HG03558 (cell line): ENCODE results near the gene SLC51A.
"Not testable (repeated sequence)": the region's sequence is repeated elsewhere in the genome, so short reads cannot be mapped to it uniquely, and the experiment has no call there.

Experiments used
- ATAC-seq: cut with Tn5 transposase; IDR thresholded peaks from one replicate; pipeline ENCODE4 v1.9.1; 2021; ENCODE audit warnings: moderate number of reproducible peaks; ENCODE audit not compliant: unreplicated experiment; ENCODE audit errors: extremely low read depth

Gene SLC51A

DNA sequence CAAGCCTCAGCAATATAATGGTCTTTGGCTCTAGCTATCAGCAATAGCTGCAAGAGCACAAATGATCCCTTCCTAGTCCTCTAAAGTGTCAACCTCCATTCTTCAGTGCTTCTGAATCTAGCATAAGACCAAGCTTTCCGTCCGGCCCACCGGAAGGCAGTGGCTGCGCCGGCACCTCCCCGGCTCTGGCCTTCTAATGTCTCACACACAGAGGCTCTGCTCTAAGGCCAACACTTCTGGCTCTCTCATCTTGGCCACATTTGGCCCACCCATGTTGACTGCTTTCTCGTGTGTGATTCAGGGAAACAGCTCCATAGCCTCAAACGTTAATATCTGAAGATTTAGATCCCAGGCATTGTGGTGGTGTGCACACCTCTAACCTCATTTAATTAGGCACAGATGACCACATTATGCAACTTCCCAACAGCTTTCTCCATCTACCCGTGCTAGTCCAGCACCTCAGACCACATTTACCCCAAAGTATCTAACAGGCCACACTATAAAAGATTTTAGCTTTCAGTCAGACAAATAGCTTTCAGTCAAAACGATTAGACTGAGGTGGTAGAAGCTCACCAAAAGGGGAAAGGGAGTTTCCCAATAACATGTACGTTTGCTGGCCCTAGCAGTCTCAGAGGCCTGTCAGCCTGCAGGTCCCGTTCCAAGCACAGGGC lies 19.3 kb downstream of the SLC51A start:
- no peak for ATAC-seq

DNA sequence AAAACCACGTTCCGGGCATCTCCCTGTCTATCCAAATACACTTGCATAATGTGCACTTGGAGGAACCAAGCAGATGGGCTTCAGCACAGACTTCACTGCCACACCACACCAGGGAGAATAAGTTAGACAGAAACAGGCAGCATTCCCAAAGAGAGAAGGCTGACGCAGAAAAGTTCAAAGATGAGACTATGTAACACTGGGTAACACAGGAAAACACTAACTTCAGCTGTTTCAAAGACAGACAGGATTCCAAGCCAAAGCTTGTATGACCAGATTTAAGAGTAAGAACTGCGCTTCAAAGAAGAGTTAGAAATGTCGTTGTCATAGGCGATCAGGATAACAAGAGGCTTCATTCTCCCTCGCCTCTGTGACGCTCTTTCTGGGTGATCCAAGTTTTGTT lies 19.9 kb downstream of the SLC51A start:
- ATAC-seq = no peak

DNA sequence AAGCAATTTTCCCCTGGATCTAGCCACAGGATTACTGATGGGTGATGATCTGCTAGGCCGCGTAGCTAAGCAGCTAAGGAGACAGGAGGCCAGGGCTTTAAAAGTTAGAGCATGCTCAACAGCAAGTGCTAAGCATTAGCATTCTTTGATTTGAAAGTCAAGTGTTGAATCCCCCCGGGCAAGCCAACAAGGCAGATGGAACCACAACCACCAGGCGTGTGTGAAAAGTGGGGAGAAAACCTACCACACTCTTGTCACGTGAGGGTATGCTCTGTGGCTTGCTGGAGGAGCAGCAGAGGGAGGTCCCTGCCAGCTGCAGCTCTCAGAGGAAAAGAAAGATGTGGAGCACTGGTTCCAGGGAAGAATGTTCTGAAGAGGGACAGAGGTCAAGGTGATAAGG lies 20.9 kb downstream of the SLC51A start:
- no peak for ATAC-seq

DNA sequence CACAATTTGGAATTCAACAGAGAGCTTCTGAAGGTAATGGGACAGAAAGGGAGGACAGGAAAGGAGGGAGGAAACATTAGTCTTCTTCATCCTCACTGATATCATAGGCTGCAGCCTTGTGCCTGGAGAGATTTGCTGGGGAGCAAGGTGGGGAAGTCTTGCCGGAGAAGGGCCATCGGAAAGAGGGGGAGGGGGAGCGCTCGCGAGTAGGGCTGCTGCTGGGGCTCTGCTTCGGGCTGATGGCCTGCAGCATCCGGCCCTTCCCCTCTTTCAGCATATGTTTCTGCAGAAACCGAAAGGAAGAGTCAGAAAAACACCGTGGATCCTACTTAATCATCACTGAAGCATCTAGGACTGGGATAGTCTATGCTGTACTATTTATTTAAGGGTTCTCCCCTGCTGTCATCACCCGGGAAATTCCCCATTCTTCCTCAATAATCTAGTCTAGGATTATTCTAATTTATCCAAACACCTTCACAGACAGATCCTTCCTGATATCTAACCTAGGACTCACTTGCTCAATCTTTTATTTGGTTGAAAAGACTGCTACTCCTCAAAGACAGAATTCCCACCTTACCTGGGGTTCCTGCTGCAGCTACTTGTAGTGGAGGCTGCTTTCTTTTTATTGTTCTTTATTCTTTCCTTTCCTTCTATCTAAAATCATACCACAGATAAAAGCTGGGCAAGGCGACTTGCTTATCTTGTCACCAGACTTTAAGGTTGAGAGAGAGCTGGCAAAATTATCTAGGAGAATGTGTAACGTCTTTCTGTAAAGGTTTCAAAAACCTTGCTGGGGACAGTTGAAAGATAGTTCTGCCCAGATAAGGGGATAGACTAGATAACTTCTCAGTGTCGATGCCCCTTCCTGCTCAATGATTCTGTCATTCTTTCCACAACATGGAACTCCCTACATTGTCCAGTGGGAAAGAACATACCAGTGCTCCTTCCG lies 22.6 kb downstream of the SLC51A start:
- no peak for ATAC-seq

DNA sequence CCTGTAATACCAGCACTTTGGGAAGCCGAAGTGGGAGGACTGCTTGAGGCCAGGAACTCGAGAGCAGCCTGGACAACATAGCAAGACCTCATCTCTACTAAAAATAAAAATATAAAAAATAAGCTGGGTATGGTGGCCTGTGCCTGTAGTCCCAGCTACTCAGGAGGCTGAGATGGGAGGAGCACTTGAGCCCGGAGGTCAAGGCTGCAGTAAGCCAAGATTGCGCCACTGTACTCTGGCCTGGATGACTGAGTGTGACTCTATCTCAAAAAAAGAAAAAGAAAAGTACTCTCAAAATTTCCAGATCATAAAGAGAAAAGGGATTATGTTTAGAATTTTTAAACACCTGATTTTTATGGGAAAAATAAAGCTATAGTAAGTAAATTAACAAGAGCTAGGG lies 24.1 kb downstream of the SLC51A start:
- ATAC-seq = no peak

DNA sequence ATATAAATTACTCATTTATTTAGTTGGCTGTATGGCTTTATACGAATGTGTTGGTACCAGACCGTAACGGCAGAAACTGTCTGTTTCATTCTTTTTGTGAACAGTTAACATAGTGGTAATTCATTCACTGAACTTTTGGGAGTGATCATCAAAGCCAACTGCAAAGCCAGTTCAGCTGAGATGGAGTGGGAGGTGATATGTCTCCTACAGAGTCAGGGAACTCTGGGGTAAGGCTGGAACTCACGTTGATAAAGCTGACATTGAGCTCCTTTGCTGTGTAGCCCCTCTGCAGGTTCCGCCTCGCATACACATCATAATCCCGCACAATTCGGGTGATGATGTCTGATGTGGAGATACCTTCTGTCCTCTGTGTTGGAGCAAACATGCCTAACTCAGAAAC lies 25.4 kb downstream of the SLC51A start:
- ATAC-seq = no peak

DNA sequence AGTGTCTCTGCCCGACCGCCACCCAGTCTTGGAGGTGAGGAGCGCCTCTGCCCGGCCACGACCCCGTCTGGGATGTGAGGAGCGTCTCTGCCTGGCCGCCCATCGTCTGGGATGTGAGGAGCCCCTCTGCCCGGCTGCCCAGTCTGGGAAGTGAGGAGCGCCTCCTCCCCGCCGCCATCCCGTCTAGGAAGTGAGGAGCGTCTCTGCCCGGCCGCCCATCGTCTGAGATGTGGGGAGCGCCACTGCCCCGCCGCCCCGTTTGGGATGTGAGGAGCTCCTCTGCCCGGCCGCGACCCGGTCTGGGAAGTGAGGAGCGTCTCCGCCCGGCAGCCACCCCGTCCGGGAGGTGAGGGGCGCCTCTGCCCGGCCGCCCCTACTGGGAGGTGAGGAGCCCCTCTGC lies 27.8 kb downstream of the SLC51A start:
- not testable (repeated sequence) for ATAC-seq

DNA sequence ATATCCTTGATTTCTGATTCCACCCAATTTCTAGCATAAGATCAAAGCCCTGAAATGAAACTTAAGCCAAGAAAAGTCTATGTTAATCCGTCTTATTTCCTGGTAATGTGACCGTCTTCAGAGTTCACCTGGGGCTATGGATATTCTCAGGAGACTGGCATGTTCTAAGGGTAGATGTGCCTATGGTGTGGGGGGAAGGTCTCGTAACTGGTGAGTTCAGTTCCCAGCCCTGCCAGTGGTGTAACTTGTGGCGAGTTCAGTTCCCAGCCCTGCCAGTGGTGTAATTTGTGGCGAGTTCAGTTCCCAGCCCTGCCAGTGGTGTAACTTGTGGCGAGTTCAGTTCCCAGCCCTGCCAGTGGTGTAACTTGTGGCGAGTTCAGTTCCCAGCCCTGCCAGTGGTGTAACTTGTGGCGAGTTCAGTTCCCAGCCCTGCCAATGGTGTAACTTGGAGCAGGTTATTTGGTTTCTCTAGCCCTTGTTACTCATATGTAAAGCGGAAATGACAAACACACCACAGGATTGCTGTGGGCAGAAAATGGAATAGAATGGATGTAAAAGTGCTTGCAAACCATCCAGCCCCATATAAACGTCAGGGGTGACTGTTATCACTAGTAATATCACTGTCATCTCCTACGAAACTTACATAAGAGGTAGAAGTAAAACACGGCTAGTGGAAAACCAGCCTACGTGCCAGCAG lies 30.4 kb downstream of the SLC51A start:
- no peak for ATAC-seq

DNA sequence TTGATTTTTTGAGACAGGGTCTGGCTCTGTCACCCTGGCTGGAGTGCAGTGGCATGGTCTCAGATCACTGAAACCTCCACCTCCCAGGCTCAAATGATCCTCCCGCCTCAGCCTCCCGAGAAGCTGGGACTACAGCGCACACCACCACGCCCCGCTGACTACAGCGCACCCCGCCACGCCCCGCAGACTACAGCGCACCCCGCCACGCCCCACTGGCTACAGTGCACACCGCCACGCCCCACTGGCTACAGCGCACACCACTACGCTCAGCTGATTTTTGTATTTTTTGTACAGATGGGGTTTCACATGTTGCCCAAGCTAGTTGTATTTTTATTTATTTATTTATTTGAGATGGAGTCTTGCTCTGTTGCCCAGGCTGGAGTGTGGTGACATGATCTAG lies 35.6 kb downstream of the SLC51A start:
- ATAC-seq = no peak

DNA sequence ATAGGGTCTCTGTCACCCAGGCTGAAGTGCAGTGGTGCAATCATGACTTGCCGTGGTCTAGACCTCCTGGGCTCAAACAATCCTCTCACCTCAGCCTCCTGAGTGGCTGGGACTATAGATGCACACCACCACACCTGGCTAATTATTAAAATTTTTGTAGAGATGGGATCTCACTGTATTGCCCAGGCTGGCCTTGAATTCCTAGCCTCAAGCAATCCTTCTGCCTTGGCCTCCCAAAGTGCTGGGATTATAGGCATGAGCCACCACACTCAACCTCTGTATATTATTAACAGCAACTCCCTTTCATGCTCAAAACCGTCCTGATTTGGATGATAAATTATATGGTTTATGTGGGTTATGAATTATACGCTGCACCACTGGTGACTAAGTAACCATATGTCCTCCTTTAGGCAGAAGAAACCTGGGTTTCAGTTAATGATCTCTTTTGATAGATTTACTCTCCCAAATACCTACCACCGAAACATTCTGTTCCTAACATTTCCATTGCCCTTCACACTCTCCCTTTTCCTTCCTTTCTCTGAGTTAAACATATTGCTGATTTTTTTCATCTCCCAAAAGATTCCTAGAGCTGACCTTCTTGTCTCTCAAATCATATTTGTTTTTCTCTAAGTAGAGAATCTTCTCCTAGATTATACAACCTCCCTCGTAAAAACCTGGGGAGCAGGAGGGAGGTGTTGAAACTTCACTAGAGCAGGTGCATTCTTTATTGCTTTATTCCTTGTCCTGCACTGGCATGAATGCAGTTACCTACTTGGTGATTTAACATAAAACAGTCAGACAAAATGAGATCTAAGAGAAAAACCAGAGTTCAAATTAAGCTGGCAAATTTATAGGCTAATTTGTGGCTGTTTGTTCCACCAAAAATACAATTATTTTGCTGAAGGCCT lies 38.3 kb downstream of the SLC51A start:
- no peak for ATAC-seq

DNA sequence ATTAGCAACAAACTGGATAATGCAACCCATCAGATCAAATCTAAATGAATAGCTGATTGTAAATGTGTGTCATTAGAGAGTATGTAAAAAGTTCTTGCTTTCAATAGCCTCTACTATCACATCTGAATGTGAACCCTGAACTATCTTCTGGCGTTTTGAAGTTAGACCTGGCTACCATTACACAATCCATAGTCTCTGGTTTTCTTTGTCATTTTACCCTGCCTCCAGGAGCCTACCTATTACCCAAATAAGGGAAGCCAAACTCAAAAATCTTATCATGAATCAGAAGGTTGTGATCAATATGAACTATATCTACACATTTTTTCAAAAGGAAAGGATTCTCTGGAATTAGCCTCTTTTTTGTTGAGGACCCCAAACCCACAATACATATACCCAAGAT lies 39.4 kb downstream of the SLC51A start:
- no peak for ATAC-seq

DNA sequence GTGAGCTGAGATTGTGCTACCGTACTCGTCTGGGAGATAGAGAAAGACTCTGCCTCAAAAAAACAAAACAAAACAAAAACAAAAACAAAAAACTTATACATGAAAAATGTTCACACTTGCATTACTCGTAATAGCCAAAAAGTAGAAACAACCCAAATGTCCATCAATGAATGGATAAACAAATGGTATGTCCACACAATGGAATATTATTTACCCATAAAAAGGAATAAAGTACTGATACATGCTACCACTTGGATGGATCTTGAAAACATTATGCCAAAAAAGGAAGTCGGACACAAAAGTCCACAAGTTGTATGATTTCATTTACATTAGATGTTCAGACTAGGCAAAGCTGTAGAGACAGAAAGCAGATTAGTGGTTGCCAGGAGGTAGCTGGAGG lies 44.5 kb downstream of the SLC51A start:
- ATAC-seq = no peak

DNA sequence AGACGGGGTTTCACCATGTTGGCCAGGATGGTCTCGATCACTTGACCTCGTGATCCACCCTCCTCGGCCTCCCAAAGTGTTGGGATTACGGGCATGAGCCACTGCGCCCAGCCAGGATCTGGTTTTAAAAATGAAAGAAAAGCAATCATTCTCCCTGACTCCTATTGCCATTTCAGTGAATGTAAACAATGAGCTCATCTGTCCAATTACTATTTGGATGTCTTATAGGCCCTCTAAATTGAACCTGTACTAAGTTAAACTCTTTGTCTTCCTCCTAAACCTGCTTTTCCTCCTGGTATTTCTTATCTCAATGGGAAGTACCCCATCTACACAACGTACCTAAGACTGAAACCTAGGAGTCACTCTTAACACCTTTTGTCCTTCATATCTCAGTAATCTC lies 47.5 kb downstream of the SLC51A start:
- ATAC-seq = no peak

DNA sequence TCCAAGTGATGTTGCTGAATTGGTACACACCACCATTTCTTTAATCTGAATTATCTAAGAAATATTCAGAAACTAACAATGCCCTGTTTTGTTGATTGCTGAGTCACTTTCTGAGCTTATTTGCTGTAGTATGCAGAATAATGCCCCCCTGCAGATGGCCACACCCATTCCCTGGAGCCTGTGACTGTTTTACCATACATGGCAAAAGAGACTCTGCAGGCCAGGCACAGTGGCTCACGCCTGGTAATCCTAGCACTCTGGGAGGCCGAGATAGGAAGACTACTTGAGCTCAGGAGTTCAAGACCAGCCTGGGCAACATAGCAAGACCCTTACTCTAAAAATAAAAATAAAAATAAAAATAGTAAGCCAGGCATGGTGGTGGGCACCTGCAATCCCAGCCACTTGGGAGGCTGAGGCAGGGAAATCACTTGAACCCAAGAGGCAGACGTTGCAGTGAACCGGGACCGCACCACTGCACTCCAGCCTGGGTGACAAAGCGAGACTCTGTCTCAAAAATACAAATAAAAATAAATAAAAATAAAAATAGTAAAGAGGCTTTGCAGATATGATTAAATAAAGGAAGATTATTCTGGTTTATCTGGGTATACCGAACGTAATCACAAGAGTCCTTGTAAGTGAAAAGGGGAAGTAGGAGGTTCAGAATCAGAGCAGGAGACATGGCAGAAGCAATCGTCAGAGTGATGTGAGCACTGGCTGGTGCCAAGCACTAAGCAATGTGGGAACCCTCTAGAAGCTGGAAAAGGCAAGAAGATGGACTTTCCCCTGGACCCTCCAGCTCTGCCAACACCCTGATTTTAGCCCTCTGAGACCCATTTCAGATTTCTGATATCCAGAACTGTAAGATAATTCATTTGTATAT lies 52.2 kb downstream of the SLC51A start:
- ATAC-seq = no peak

DNA sequence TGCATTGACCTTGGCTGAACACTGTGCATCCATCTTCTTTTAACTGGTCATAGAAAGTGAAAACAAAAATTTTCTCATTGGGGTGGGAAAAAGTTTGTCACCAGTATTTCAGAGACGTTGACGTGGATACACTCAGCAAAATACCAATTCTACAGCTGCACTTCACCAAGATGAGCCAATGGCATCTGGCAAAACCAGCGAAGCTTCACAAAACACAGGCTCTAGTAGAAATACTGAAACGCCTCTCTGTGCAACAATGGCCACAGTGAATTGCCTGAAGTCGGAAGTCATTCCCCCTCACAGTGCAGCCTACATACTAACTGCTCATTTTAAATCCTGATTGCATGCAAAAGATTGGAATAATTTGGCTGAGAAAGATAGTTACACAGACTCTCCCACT lies 54.2 kb downstream of the SLC51A start:
- ATAC-seq = no peak

DNA sequence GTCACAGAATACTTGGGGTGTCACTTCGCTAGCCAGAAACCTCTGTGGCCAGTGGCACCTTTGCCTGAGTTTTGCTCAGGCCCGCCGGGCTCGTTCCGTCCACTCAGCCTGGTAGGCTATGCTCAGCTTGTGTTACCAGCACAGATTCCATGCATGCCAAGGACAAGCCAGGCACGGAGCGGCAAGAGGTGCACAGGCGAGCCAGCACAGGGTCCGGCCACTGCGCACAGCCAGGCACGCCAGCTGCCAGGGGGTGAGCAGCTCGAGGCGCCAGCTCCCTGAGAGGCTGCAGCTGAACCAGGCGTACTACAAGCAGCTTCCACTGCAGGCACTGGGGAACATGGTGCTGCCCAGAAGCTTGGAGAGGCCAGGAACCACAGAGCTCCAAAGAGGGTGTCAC lies 56.5 kb downstream of the SLC51A start:
- no peak for ATAC-seq

DNA sequence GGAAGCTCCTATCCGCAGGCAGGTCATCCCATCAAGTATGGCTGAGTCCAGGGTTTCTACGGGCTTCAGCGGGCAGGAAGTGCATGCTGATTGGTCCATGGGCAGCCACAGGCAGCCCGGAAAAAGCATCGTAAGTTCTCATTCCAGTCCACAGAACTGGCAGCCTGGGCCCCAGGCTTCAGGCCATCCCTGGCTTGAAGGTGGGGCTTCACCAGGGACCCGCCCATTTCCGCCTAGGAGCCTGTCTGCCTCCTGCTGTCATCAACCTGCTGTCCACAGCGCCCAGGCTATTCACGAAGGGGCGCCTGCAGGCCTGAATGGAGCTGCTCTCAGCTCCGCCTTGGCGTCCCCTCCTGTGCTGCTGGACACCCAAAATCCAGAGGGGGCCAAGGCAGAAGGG lies 57.3 kb downstream of the SLC51A start:
- ATAC-seq = no peak

DNA sequence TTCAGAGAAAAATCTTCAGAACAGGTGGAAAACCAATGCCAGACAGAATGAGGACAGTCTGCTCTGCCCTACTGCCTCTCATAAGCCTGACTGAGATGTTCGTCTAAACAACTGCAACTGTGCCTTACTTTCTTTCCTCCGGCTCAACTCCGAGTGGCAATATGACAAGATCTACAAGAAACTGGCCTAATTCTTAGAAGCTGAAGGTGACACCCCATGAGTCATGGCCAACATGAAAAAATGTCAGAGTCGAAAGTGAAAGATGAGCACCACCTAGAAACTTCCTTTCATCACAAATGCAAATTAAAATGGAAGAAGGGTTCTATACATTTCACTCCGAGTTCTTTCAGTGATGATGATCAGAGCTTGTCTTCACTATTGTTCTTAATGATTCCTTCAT lies 58.3 kb downstream of the SLC51A start:
- peak; percentile 71 for ATAC-seq

DNA sequence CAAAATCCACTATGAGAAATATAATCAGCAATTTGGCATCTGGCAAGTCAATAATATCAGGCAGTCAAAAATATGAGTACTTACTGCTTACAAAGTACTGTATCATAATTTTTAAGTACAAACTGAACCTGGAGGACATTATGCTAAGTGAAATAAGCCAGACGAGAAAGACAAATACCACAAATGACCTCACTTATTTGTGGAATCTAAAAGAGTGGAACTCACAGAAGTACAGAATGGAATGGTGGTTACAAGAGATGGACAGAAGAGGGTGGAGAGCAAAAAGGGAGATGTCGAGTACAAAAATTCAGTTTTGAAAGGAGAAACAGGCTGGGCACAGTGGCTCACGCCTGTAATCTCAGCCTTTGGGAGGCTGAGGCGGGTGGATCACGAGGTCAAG lies 58.8 kb downstream of the SLC51A start:
- ATAC-seq = no peak
